ENCODE data around the gene ZNF346. TPM values are rescaled to one million over a fixed set of nuclear protein-coding genes. Genes with fewer than 3 reads are reported as not detected.
"Not testable (repeated sequence)": the region's sequence is repeated elsewhere in the genome, so short reads cannot be mapped to it uniquely, and the experiment has no call there.

ZNF346 gene
- total and polyA plus RNA-seq, 8 donors, result 13.1 to 30.4 (median 26.7) TPM

GRCh38 chr5:176985516-176985915 is 37.0 kb upstream of the ZNF346 start:
- H3K27ac ChIP-seq, result no peak overlapping the region
- no peaks in the 10 kb centered on the region for H3K9me3 ChIP-seq
- H3K36me3 ChIP-seq, result peaks cover 0 to 20% of the 10 kb centered on the region in 2 donors
- H3K4me1 ChIP-seq, result peaks cover 0 to 10% of the 10 kb centered on the region in 2 donors
- no peak overlapping the region for H3K4me3 ChIP-seq
- TF ChIP-seq CTCF (IDR thresholded peaks at IDR 0.05), result no peak
- intact Hi-C loops (cut with DNase I), result no loop called here
- no peak for DNase-seq
- H3K27me3 ChIP-seq, result no peaks in the 10 kb centered on the region
- ATAC-seq, result no peak

- Histone ChIP-seq H3K36me3 (peaks cover 0 to 13% of the 10 kb centered on the region in 2 donors), H3K27ac (no peak overlapping the region), H3K27me3 (no peaks in the 10 kb centered on the region), H3K4me1 (peaks cover 0 to 14% of the 10 kb centered on the region in 2 donors), H3K9me3 (no peaks in the 10 kb centered on the region), H3K4me3 (no peak overlapping the region)
- TF ChIP-seq CTCF (IDR thresholded peaks at IDR 0.05), result no peak
- ATAC-seq, result no peak
- no peak for DNase-seq
- intact Hi-C loops (cut with DNase I), result no loop called here
Measured at GRCh38 chr5:176986280-176986679, 36.2 kb upstream of the ZNF346 start.

- intact Hi-C loops (cut with DNase I), result no loop called here
- no peak for TF ChIP-seq CTCF (IDR thresholded peaks at IDR 0.05)
- Histone ChIP-seq H3K4me1 (peaks cover 0 to 26% of the 10 kb centered on the region in 2 donors), H3K36me3 (no peaks in the 10 kb centered on the region), H3K27ac (no peak overlapping the region), H3K27me3 (no peaks in the 10 kb centered on the region), H3K4me3 (no peak overlapping the region), H3K9me3 (no peaks in the 10 kb centered on the region)
- no peak for ATAC-seq
- no peak for DNase-seq
Measured at GRCh38 chr5:176987583-176987982, 34.9 kb upstream of the ZNF346 start.

GRCh38 chr5:176993081-176993480 is 29.4 kb upstream of the ZNF346 start:
- ATAC-seq; H3K36me3 ChIP-seq; H3K4me3 ChIP-seq; H3K27me3 ChIP-seq; intact Hi-C loops (cut with DNase I); DNase-seq; H3K9me3 ChIP-seq: not testable (repeated sequence)
- H3K4me1 ChIP-seq, result peaks cover 8 to 73% of the 10 kb centered on the region in 2 donors
- peak overlapping the region in 1 of 2 donors; percentile 87 for H3K27ac ChIP-seq

- Histone ChIP-seq H3K4me3 (no peak overlapping the region), H3K9me3 (no peaks in the 10 kb centered on the region), H3K27me3 (no peaks in the 10 kb centered on the region), H3K36me3 (no peaks in the 10 kb centered on the region), H3K27ac (peak overlapping the region; percentile 26 to 87), H3K4me1 (peaks cover 8 to 82% of the 10 kb centered on the region in 2 donors)
- ATAC-seq (peak; percentile 65), DNase-seq (peak in 1 of 4 donors; percentile 70)
- TF ChIP-seq CTCF (IDR thresholded peaks at IDR 0.05), result no peak
- intact Hi-C loops (cut with DNase I), result no loop called here
Measured at GRCh38 chr5:176994460-176995121, 27.9 kb upstream of the ZNF346 start.

- intact Hi-C loops (cut with DNase I), result no loop called here
- ATAC-seq, result no peak
- no peak for TF ChIP-seq CTCF (IDR thresholded peaks at IDR 0.05)
Measured at GRCh38 chr5:176995122-176995490, 27.4 kb upstream of the ZNF346 start.

More at GRCh38 chr5:176995122-176995490, 27.4 kb upstream of the ZNF346 start:
- Histone ChIP-seq H3K27me3 (no peaks in the 10 kb centered on the region), H3K36me3 (no peaks in the 10 kb centered on the region), H3K27ac (peak overlapping the region; percentile 26 to 87), H3K4me3 (no peak overlapping the region), H3K9me3 (no peaks in the 10 kb centered on the region), H3K4me1 (peaks cover 8 to 86% of the 10 kb centered on the region in 2 donors)
- no peak for DNase-seq
